GM12891 (cell line): ENCODE measurements around the gene MAPK11.

Experiments used
- POLR2A ChIP-seq: IDR thresholded peaks from 2 replicates; pipeline ENCODE4 v1.6.1; 2011; ENCODE audit warnings: low read depth, low read length, control low read depth
- POLR2AphosphoS5 ChIP-seq: IDR thresholded peaks from 2 replicates; pipeline ENCODE4 v1.6.1; 2011; ENCODE audit warnings: low read depth, low read length, control low read depth
- TAF1 ChIP-seq: IDR thresholded peaks from 2 replicates; pipeline ENCODE4 v1.6.1; 2011; ENCODE audit warnings: low read depth, low read length, control low read depth

DNA sequence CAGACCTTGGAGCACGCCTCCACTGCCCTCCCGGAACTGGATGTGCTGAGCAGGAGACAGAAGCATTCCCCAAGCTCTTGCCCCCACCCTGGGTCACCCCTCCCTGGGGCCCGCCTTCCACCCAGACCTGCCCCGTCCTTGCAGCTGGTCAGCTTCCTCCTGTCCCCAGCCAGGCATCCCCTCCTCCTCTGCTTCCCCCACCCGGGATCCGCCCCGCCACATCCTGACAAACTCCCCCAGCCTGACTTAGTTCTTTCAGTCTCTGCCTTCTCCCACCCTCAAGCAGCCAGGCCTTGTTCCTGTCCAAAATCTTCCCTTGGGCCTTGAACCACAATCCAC is 38.4 kb upstream of the MAPK11 start:
- TF ChIP-seq POLR2A (no peak), POLR2AphosphoS5 (no peak), TAF1 (no peak)
